ENCODE data around the gene KIZ.
"Not testable (repeated sequence)": the region's sequence is repeated elsewhere in the genome, so short reads cannot be mapped to it uniquely, and the experiment has no call there.

Gene KIZ

GRCh38 chr20:21228511-21228910 lies 102.6 kb downstream of the KIZ start:
- DNase-seq (ENCODE audit: low read depth, low spot score) = no peak

DNA sequence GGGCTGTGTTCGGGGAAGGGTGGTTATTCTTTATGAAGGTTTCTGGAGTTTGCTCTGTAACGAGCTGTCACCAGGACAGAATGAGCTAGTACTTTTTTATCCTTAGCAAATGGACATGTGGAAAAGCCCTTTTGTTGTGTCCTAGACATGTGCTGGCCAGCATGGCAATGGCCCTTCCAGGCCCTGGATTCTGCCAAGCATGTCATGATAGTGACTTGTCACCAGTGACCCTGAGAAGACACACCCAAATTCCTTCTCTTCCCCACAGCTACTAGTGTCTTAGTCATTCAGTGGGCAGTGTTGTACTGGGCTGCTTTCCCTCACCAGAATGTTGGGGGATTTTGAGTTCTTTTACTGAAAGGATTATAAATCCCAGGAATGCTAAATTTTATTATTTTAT lies 103.3 kb downstream of the KIZ start:
- no peak for DNase-seq (ENCODE audit: low read depth, low spot score)

DNA sequence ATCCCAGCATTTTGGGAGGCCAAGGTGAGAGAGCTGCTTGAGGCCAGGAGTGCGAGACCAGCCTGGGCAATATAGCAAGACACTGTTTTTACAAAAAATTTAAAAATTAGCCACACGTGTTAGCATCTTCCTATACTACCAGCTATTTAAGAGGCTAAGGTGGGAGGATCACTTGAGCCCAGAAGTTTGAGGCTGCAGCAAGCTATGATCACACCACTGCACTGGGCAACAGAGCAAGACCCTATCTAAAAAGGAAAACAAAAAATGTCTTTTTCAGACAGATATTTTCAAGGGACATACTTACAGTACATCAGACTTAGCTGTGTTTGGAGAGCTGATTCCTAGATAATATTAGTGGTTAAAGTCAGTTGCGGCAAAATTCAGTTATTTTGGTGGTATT lies 104.3 kb downstream of the KIZ start:
- no peak for DNase-seq (ENCODE audit: low read depth, low spot score)

GRCh38 chr20:21230686-21231085 lies 104.8 kb downstream of the KIZ start:
- no peak for DNase-seq (ENCODE audit: low read depth, low spot score)

DNA sequence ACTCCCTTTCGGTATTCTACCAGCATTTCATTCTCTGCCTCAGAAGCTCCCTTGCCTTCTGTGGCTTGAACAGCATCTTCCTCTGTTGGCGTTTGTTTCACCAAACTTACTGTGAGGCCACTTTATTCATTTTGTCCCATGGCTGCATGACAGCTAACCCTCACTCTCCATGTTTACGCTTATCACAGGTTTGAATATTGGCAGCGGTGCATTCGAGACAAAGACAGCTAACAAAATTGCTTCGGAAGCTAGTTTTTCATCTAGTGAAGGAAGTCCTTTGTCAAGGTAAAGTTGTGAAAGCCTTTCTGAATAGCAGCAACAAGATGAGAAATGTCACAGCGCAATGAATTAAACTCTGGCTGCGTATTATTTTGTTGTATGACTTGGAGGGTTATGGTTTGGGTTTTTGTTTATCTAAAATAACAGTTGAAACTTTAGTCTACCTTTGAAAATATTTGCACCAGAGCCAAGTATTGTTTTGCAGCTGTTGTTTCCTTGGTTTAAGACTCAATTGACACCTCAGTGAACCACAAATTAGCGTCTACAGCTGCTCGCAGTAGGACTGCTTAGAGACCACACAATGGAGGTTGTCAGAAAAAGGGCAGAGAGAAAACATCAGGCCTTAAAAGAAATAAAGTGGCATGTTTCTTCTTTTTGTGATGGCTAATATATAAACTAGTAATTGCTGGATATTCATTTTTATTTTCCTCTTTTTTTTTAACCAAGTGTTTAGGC lies 106.8 kb downstream of the KIZ start:
- DNase-seq (ENCODE audit: low read depth, low spot score) = no peak

GRCh38 chr20:21234324-21234723 lies 108.4 kb downstream of the KIZ start:
- no peak for DNase-seq (ENCODE audit: low read depth, low spot score)

GRCh38 chr20:21234806-21235483 lies 109.1 kb downstream of the KIZ start:
- DNase-seq (ENCODE audit: low read depth, low spot score) = no peak

DNA sequence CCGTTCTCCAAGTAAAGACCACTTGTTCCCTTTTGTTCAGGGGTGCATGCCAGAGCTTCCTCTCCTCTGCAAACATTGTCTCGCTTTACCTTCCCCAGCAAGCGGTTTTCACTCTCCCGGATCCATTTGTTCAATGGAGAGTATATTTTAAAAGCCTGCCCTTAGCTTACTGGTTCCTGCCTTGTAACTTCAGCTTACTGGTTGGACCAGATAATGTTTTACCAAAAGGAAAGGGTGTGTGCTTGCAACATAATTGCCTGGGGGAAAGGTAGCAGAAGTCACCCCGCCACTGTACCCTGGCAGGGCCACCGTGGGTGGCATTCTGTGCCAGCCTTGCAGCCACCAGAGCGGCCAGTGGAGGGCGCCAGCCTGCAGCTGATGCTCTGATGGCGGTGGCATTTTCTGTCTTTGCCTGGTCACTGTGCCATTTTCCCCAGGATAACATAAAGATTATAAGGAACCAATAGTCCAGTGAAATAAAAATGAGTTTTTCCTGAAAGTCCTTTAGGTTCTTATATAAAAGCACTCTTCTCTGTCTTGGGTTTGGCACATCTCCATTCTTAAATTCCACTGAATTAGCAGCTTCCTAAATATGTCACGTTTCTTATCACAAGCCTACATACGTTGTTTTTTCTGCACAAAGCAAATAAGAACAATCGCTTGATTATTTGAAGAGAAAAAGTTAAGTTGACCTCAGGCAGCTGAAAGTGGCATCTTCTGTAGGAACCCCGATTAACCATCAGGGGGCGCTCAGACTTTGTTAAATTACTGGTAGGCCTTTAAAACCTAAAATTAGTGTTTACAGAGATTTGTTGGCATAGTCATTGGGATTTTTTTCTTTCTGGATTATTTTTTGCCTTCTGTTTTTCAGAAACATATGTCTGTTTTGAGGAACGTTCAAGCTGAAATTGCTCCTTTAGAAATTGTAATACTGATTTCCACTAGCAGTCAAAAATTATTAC lies 109.9 kb downstream of the KIZ start:
- peak; percentile 17 for DNase-seq (ENCODE audit: low read depth, low spot score)

DNA sequence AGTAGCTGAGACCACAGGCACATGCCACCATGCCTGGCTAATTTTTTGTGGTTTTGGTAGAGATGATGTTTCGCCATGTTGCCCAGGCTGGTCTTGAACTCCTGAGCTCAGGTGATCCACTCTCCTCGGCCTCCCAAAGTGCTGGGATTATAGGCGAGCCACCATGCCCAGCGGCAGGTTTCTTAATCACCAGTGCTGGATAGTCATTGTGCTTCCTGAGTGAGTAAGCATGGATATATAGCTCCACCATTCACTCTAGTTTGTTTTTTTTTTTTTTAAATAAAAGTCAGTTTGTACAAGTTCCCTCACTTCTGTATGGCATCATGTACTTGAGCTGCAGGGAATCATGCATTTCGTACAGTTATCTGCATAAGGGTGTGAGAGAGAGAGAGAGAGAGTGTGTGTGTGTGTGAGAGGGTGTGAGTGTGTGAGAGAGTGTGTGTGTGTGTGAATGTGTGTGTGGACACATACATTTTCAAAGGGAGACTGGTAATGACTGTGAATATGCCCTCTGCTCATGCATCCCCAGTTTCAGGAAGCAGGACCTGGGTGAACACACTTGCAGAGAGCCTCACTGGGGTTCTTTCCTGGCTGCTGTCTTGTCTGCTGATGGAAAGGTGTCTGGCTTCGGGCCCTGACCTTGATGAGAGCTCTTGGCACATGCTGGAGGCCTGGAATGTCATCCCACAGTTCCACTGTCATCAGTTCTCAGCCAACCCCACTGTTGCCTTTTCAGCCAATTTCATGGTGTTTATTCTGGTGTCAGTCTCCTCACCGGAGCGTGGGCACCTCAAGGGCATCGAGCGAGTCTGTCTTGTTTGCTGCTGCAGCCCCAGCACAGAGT lies 112.3 kb downstream of the KIZ start:
- DNase-seq (ENCODE audit: low read depth, low spot score) = no peak

- DNase-seq (ENCODE audit: low read depth, low spot score) = no peak
These were observed 113.1 kb downstream of the KIZ start for GRCh38 chr20:21238818-21239536.

- DNase-seq (ENCODE audit: low read depth, low spot score) = no peak
These were observed 114.5 kb downstream of the KIZ start for GRCh38 chr20:21240394-21240793.

DNA sequence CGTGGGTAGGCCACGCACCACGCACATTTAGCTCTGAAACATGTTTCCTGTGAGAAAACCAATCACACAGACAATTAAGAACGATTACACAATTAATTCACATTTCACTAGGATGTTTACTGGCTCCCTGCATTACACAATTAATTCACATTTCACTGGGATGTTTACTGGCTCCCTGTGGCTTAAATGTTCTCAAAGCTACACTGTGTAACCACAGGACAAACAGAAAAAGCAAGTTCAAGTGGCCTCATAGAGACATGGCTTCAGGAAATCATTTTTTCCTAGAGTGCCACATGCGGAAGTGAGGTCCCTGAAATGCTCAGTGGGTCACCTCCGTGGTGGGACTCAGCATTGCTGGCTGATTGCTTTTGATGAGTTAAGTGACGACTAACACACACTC lies 115.5 kb downstream of the KIZ start:
- no peak for DNase-seq (ENCODE audit: low read depth, low spot score)

GRCh38 chr20:21243811-21244210 lies 117.9 kb downstream of the KIZ start:
- no peak for DNase-seq (ENCODE audit: low read depth, low spot score)

- no peak for DNase-seq (ENCODE audit: low read depth, low spot score)
These were observed 118.9 kb downstream of the KIZ start for GRCh38 chr20:21244808-21245207.

DNA sequence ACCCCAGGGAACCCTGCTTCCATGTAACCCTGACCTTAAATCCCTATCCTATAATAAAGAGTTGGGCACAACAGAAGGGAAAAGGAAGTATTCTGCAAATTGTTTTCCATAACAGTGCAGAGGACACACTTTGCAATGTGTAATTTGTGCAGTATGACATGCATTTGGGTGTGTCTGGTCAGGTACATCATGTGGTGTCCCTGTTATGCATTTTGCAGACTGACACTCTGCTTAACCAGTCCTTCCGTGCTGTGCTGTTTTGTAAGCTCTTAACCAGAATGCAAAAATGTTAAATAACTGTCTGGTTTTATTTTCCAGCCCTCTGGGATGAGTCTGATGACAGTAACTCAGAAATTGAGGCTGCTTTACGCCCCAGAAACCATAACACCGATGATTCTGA lies 120.3 kb downstream of the KIZ start:
- no peak for DNase-seq (ENCODE audit: low read depth, low spot score)

GRCh38 chr20:21247603-21248095 lies 121.8 kb downstream of the KIZ start:
- not testable (repeated sequence) for DNase-seq (ENCODE audit: low read depth, low spot score)

- DNase-seq (ENCODE audit: low read depth, low spot score) = no peak
These were observed 125.4 kb downstream of the KIZ start for GRCh38 chr20:21251278-21251677.

DNA sequence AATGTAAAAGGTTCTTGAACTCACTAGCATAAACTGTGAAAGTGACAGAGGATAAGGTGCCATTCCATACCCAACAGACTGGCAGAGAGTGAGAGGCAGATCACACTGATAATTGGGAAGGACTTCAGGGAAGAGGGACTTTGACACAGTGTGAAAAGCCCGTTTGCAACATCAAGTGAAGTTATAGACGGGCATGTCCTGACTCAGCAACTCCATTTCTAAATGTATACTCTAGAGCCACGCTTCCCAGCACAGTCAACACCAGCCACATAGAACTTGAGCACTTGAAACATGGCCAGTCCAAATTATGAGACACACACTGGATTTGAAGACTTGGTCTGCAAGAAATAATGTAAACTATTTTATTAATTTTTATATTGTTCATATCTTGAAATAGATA lies 131.3 kb downstream of the KIZ start:
- no peak for DNase-seq (ENCODE audit: low read depth, low spot score)

GRCh38 chr20:21258411-21258810 lies 132.5 kb downstream of the KIZ start:
- no peak for DNase-seq (ENCODE audit: low read depth, low spot score)

DNA sequence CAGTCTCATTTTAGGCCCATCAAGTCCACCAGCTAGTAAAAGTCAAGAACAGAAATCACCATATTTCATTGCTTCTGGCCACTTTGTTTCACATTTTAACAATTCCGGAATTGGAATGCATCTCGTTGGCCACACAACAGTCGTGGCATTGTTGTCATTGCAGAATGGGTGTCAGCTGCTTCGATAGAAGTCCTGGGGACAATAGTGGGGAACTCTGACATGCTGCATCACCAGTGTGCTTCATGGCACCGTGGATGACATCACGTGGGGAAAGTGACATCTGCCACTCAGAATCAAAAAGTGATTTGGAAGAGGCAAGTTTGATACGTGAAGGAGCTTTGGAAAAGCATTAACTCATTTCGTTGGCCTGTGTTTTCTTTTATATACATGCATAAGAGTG lies 133.5 kb downstream of the KIZ start:
- no peak for DNase-seq (ENCODE audit: low read depth, low spot score)

- DNase-seq (ENCODE audit: low read depth, low spot score) = no peak
These were observed 136.9 kb downstream of the KIZ start for GRCh38 chr20:21262812-21263211.

All from smooth muscle cell of the brain vasculature (primary cell).